ENCODE measurements around the gene NNT. TPM values are rescaled to one million over a fixed set of nuclear protein-coding genes. Genes with fewer than 3 reads are reported as not detected.
"Not testable (repeated sequence)": the region's sequence is repeated elsewhere in the genome, so short reads cannot be mapped to it uniquely, and the experiment has no call there.

Gene NNT
- total RNA-seq, 1 experiment from 2014 or later: 97.7 TPM

DNA sequence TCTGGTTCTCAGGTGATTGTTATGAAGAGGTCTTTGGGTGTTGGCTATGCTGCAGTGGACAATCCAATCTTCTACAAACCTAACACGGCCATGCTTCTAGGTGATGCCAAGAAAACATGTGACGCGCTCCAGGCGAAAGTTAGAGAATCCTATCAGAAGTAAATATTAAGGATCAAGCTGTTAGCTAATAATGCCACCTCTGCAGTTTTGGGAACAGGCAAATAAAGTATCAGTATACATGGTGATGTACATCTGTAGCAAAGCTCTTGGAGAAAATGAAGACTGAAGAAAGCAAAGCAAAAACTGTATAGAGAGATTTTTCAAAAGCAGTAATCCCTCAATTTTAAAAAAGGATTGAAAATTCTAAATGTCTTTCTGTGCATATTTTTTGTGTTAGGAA, 101.3 kb downstream of the NNT start:
- DNase-seq (ENCODE audit: low spot score): no peak

DNA sequence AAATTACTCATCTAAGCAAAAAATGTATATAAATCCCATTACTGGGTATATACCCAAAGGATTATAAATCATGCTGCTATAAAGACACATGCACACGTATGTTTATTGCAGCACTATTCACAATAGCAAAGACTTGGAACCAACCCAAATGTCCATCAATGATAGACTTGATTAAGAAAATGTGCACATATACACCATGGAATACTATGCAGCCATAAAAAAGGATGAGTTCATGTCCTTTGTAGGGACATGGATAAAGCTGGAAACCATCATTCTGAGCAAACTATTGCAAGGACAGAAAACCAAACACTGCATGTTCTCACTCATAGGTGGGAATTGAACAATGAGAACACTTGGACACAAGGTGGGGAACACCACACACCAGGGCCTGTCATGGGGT, 103.6 kb downstream of the NNT start:
- DNase-seq (ENCODE audit: low spot score): not testable (repeated sequence)

DNA sequence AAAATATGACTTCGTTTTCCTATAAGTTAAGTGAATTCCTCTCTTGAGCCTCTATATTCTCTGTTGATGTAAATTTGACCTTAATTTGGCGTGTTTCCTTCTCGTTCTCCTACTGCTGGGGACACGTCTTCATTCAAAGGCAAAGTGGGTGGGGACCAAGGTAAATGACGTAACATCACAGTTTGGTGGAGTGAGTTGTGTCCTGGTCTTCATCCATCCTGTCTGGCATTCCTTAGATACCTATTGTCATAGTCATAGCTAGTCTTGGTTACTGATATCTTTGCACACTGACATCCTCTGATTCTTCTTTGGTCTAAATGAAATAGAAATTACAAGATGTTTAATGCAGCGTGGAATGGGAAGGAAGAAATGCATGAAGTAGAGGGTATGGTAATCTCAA, 108.5 kb downstream of the NNT start:
- no peak for DNase-seq (ENCODE audit: low spot score)

DNA sequence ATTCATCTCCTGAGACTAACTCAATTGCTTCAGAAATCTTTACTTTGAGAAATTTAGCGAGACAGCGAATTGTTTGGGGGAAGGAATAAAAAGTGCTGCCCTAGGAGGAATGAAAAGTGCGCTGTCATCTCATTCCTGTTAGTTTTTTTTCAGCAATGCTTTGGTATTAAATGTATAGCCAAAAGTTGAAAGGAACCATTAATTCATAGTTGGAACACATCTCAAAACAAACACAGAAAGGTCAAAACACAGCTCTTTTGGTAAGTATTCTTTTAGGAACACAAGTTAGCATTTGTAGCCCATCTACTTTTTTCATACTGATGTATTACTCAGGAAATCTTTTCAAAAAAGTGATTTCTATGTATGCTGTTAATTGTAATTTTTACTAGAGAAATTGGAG, 109.1 kb downstream of the NNT start:
- DNase-seq (ENCODE audit: low spot score): no peak

DNA sequence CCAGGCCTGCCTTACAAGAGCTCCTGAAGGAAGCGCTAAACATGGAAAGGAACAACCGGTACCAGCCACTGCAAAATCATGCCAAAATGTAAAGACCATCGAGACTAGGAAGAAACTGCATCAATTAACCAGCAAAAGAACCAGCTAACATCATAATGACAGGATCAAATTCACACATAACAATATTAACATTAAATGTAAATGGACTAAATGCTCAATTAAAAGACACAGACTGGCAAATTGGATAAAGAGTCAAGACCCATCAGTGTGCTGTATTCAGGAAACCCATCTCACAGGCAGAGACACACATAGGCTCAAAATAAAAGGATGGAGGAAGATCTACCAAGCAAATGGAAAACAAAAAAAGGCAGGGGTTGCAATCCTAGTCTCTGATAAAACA, 116.8 kb downstream of the NNT start:
- not testable (repeated sequence) for DNase-seq (ENCODE audit: low spot score)

DNA sequence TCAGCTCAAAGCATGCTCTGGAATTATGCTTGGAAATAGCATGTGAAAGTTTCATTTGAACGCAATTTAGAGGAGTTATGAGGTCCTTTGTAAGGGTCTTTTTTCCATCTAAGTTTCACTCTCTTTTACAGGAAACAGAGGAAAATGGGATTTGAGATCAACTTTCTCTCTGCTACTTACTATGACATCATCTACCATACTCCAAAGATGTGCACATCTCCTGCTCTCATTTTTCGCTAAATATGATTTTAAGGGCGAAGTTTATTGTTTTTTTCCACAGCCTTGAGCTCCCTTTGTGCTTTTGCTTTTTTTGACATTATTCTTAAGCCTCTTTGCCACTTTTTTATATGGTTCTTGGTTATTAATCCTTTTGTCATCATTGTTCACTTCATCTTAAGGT, 125.6 kb downstream of the NNT start:
- no peak for DNase-seq (ENCODE audit: low spot score)

DNA sequence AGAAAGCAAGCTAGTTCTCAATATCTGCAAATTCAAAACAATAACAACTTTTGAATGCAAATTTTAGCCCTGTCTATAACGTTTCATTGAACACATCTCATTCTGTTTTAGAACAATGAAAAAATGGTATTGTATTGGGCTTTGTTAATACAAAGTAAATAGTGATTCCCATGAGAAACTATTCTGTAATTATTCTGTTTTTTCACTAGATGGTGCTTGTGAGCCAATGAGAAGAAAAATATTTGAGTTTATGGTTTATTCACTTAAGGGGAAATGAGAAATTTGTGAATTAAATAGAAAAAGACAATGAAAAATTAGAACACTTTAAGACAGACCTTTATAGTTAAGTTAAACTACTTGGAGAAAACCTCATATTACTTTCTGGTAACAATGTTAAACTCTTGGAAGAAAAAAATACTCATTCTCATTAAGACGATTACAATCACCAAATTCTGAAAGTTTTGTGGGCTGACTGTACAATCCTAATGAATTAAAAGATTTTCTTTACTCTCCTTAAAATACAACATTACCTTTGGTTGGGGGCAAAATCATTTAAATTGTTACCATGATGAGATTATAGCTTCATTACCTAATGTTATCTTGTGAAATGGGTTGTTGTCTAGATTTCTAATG, 127.0 kb downstream of the NNT start:
- peak; percentile 24 for DNase-seq (ENCODE audit: low spot score)

DNA sequence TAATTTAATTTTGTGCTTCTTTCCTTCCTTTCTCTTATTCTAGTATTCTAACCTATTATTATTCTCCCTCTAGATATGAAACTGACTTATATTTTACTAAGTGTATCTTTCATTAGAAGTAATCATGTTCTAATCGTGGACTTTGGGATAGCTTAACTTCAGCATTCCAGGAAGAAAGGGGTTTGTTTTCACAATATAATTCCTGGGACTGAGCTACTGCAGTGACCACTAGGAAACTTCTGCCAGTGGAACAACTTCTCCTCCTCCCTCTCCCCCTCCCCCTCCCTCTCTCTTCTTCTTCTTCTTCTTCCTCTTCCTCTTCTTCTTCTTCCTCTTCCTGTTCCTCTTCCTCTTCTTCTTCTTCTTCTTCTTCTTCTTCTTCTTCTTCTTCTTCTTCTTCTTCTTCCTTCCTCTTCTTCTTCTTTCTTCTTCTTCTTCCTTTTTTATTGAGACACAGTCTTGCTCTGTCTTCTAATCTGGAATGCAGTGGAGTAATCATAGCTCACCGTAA, 127.9 kb downstream of the NNT start:
- DNase-seq (ENCODE audit: low spot score): no peak

DNA sequence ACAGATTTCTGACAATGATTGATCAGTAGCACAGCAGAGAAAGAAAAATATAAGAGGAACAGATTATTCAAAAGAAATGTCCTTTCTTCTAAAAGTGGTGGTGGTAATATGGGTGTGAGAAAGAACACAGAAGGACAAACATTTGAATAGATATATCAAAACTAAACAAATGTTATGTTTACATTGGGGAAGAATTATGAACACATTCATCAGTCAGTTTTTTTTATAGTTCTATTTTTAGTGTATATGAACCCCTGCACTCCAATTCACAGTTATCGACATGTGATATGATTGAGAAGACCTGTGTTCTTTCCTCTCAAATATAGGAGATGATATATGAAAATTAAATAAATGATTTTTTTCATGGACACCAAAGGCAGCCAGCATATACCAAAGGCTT, 128.6 kb downstream of the NNT start:
- DNase-seq (ENCODE audit: low spot score): no peak

DNA sequence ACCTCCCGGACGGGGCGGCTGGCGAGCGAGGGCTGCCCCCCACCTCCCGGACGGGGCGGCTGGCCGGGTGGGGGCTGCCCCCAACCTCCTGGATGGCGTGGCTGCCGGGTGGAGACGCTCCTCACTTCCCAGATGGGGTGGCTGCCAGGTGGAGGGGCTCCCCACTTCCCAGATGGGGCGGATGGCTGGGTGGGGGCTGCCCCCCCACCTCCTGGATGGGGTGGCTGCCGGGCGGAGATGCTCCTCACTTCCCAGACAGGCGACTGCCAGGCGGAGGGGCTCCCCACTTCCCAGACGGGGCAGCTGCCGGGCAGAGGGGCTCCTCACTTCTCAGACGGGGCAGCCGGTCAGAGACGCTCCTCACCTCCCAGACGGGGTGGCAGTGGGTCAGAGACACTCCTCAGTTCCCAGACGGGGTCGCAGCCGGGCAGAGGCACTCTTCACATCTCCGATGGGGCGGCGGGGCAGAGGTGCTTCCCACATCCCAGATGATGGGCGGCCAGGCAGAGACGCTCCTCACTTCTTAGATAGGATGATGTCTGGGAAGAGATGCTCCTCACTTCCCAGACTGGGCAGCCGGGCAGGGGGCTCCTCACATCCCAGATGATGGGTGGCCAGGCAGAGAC, 143.1 kb downstream of the NNT start:
- DNase-seq (ENCODE audit: low spot score): not testable (repeated sequence)

DNA sequence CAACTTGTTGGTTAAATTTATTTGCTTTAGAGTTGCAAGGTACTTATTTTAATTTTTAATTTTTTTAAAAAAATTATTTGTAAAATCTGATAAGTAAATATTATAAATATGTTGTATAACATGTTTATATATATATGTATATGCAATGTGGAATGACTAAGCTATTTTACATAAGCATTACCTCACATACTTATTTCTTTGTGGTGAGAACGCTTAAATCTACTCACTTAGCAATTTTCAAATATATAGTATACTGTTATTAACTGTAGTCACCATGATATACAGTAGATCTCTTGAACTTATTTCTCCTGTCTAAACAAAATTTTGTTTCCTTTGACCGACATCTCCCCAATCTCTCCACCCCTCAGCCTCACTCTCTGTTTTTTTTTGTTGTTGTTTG, 147.8 kb downstream of the NNT start:
- no peak for DNase-seq (ENCODE audit: low spot score)

DNA sequence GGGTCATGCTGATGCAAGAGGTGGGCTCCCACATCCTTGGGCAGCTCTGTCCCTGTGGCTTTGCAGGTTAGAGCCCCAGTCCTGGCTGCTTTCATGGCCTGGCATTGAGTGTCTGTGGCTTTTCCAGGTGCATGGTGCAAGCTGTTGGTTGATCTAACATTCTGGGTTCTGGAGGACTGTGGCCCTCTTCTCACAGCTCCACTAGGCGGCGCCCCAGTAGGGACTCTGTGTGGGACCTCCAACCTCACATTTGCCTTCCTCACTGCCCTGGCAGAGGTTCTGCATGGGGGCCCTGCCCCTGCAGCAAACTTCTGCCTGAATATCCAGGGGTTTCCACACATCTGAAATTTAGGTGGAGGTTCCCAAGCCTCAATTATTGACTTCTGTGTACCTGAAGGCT, 150.1 kb downstream of the NNT start:
- DNase-seq (ENCODE audit: low spot score): no peak

Other genes starting within 250 kb of the NNT start
- not detected in 2 replicates for gene CCL28, start 190.8 kb upstream of the NNT start, total RNA-seq (2014; rRNA removed; shearing (Covaris generic))
- 16.4 and 17.7 TPM in 2 replicates for gene TMEM267, start 119.3 kb upstream of the NNT start, total RNA-seq (2014; rRNA removed; shearing (Covaris generic))
- gene C5orf34, start 88.0 kb upstream of the NNT start, total RNA-seq (2014; rRNA removed; shearing (Covaris generic)): 14.4 and 15.1 TPM in 2 replicates
- 186 and 222 TPM in 2 replicates for gene PAIP1, start 46.1 kb upstream of the NNT start, total RNA-seq (2014; rRNA removed; shearing (Covaris generic))